AG09309 (cell line): ENCODE measurements around the gene TRIM67.

Experiments
- DNase-seq: peaks from one replicate; pipeline ENCODE4 v3.0.0-alpha.2; 2010; ENCODE audit warnings: low read depth
- H3K4me3 ChIP-seq: 2 replicates; pipeline ENCODE4 v1.5.1; 2011; ENCODE audit warnings: mild to moderate bottlenecking, low read depth, low read length, moderate library complexity; ENCODE audit not compliant: control insufficient read depth
- CTCF ChIP-seq: IDR thresholded peaks from 2 replicates; pipeline ENCODE4 v1.5.1; 2011; ENCODE audit warnings: mild to moderate bottlenecking, low read depth, low read length, inconsistent platforms; ENCODE audit not compliant: insufficient read depth, control insufficient read depth; ENCODE audit errors: missing control alignments

TRIM67 gene

GRCh38 chr1:231172411-231172810 is 10.6 kb downstream of the TRIM67 start:
- TF ChIP-seq CTCF, result no peak
- no peak overlapping the region for H3K4me3 ChIP-seq
- no peak for DNase-seq

GRCh38 chr1:231176421-231176820 is 14.6 kb downstream of the TRIM67 start:
- no peak for DNase-seq
- H3K4me3 ChIP-seq, result no peak overlapping the region
- no peak for TF ChIP-seq CTCF

GRCh38 chr1:231177226-231177625 is 15.4 kb downstream of the TRIM67 start:
- no peak for DNase-seq
- no peak overlapping the region for H3K4me3 ChIP-seq

GRCh38 chr1:231177936-231178335 is 16.1 kb downstream of the TRIM67 start:
- no peak for DNase-seq
- TF ChIP-seq CTCF, result no peak

More at GRCh38 chr1:231177226-231177625, 15.4 kb downstream of the TRIM67 start:
- no peak for TF ChIP-seq CTCF

GRCh38 chr1:231178970-231179369 is 17.1 kb downstream of the TRIM67 start:
- DNase-seq, result no peak
- no peak overlapping the region for H3K4me3 ChIP-seq
- TF ChIP-seq CTCF, result no peak

More at GRCh38 chr1:231177936-231178335, 16.1 kb downstream of the TRIM67 start:
- no peak overlapping the region for H3K4me3 ChIP-seq

GRCh38 chr1:231180034-231180433 is 18.2 kb downstream of the TRIM67 start:
- no peak for DNase-seq
- no peak for TF ChIP-seq CTCF

GRCh38 chr1:231181271-231181670 is 19.4 kb downstream of the TRIM67 start:
- no peak for DNase-seq
- H3K4me3 ChIP-seq, result no peak overlapping the region
- TF ChIP-seq CTCF, result no peak

More at GRCh38 chr1:231180034-231180433, 18.2 kb downstream of the TRIM67 start:
- no peak overlapping the region for H3K4me3 ChIP-seq
